DMS153 treated with DMSO at 0.1 percent for 48 hours (cell line): ENCODE results near the gene CTDSPL2.
"Not testable (repeated sequence)": the region's sequence is repeated elsewhere in the genome, so short reads cannot be mapped to it uniquely, and the experiment has no call there.

ENCODE experiments used
- DNase-seq: peaks from one replicate; lab custom pipeline; 2025; ENCODE audit not compliant: unreplicated experiment; lab: John Stamatoyannopoulos, UW

CTDSPL2 gene

GRCh38 chr15:44482090-44482489 is 54.7 kb downstream of the CTDSPL2 start:
- DNase-seq = no peak

GRCh38 chr15:44485880-44486279 is 58.5 kb downstream of the CTDSPL2 start:
- DNase-seq = no peak

- DNase-seq = no peak
Observed at GRCh38 chr15:44489464-44489863, 62.0 kb downstream of the CTDSPL2 start.

- DNase-seq = no peak
Observed at GRCh38 chr15:44490622-44491021, 63.2 kb downstream of the CTDSPL2 start.

- no peak for DNase-seq
Observed at GRCh38 chr15:44492040-44492439, 64.6 kb downstream of the CTDSPL2 start.

GRCh38 chr15:44492672-44493071 is 65.2 kb downstream of the CTDSPL2 start:
- no peak for DNase-seq

- DNase-seq = no peak
Observed at GRCh38 chr15:44495562-44495961, 68.1 kb downstream of the CTDSPL2 start.

- no peak for DNase-seq
Observed at GRCh38 chr15:44500555-44500954, 73.1 kb downstream of the CTDSPL2 start.

GRCh38 chr15:44501768-44502366 is 74.4 kb downstream of the CTDSPL2 start:
- no peak for DNase-seq

- DNase-seq = no peak
Observed at GRCh38 chr15:44516436-44516835, 89.0 kb downstream of the CTDSPL2 start.

GRCh38 chr15:44519537-44519936 is 92.1 kb downstream of the CTDSPL2 start:
- no peak for DNase-seq

- DNase-seq = no peak
Observed at GRCh38 chr15:44525018-44525417, 97.6 kb downstream of the CTDSPL2 start.

GRCh38 chr15:44527241-44527640 is 99.8 kb downstream of the CTDSPL2 start:
- no peak for DNase-seq

GRCh38 chr15:44529864-44530604 is 102.6 kb downstream of the CTDSPL2 start:
- DNase-seq = no peak

GRCh38 chr15:44530653-44531052 is 103.2 kb downstream of the CTDSPL2 start:
- DNase-seq = no peak

GRCh38 chr15:44532275-44532674 is 104.8 kb downstream of the CTDSPL2 start:
- not testable (repeated sequence) for DNase-seq

- no peak for DNase-seq
Observed at GRCh38 chr15:44532689-44533088, 105.3 kb downstream of the CTDSPL2 start.

- no peak for DNase-seq
Observed at GRCh38 chr15:44535092-44535491, 107.7 kb downstream of the CTDSPL2 start.

- peak; percentile 7 for DNase-seq
Observed at GRCh38 chr15:44535523-44536301, 108.3 kb downstream of the CTDSPL2 start.

- peak; percentile 52 for DNase-seq
Observed at GRCh38 chr15:44536302-44536961, 109.0 kb downstream of the CTDSPL2 start.

- DNase-seq = peak; percentile 52
Observed at GRCh38 chr15:44536962-44537734, 109.7 kb downstream of the CTDSPL2 start, which contains the start of gene EIF3J. TSS of gene EIF3J (plus strand) at chr15:44537147. CDS start at chr15:44537195, 48 bp downstream.
